Neural cell (in vitro differentiated cells): ENCODE measurements around the gene COG7. TPM values are rescaled to one million over a fixed set of nuclear protein-coding genes. Genes with fewer than 3 reads are reported as not detected.
"Not testable (repeated sequence)": the region's sequence is repeated elsewhere in the genome, so short reads cannot be mapped to it uniquely, and the experiment has no call there.

Experiments used
- H2AFZ ChIP-seq: fragments of 200-600, 300-800 bp; sonication (generic), shearing (Covaris generic); 2 replicates; pipeline ENCODE4 v1.6.0; 2014; ENCODE audit warnings: low read depth, mild to moderate bottlenecking, antibody characterized with exemption, low read length, moderate library complexity
- H3F3A ChIP-seq: fragments of 200-600 bp; shearing (Covaris generic); 2 replicates; pipeline ENCODE4 v1.6.1; 2016; ENCODE audit warnings: mild to moderate bottlenecking, moderate library complexity, mixed read lengths, antibody characterized with exemption, low read length; ENCODE audit not compliant: insufficient read depth, poor library complexity, severe bottlenecking
- H3K27ac ChIP-seq: fragments of 200-600, 300-800 bp; sonication (generic), shearing (Covaris generic); 2 replicates; pipeline ENCODE4 v1.5.1; 2014; ENCODE audit warnings: mild to moderate bottlenecking, low read length, moderate library complexity
- H3K27me3 ChIP-seq: fragments of 300-800, 200-600 bp; sonication (generic), shearing (Covaris generic); 2 replicates; pipeline ENCODE4 v1.6.0; 2014; ENCODE audit warnings: mild to moderate bottlenecking, low read depth, low read length, moderate library complexity; ENCODE audit not compliant: insufficient read depth
- H3K36me3 ChIP-seq: fragments of 300-800, 200-600 bp; sonication (generic), shearing (Covaris generic); 2 replicates; pipeline ENCODE4 v1.5.1; 2014; ENCODE audit warnings: mild to moderate bottlenecking, antibody characterized with exemption, low read length, moderate library complexity; ENCODE audit not compliant: insufficient read depth
- H3K4me2 ChIP-seq: fragments of 300-800, 200-600 bp; sonication (generic), shearing (Covaris generic); 2 replicates; pipeline ENCODE4 v1.6.0; 2014; ENCODE audit warnings: mild to moderate bottlenecking, low read length
- H3K4me3 ChIP-seq: fragments of 300-800, 200-600 bp; sonication (generic), shearing (Covaris generic); 2 replicates; pipeline ENCODE4 v1.5.1; 2014; ENCODE audit warnings: mild to moderate bottlenecking, low read length, moderate library complexity
- H3K79me2 ChIP-seq: fragments of 200-600 bp; shearing (Covaris generic); replicated peaks from 2 replicates; pipeline ENCODE4 v1.6.0; 2014; ENCODE audit warnings: mild to moderate bottlenecking, low read length, moderate library complexity; ENCODE audit not compliant: insufficient read depth
- H3K9ac ChIP-seq: fragments of 300-800, 200-600 bp; sonication (generic), shearing (Covaris generic); 2 replicates; pipeline ENCODE4 v1.6.1; 2016; ENCODE audit warnings: mild to moderate bottlenecking, low read length, mixed read lengths
- H3K9me2 ChIP-seq: fragments of 200-600 bp; shearing (Covaris generic); 2 replicates; pipeline ENCODE4 v1.6.1; 2016; ENCODE audit warnings: mild to moderate bottlenecking, low read length, mixed read lengths; ENCODE audit not compliant: insufficient read depth
- H3K9me3 ChIP-seq: fragments of 200-600, 300-800 bp; sonication (generic), shearing (Covaris generic); 2 replicates; pipeline ENCODE4 v1.6.1; 2016; ENCODE audit warnings: mild to moderate bottlenecking, mixed run types, low read length, moderate library complexity, mixed read lengths
- H4K20me1 ChIP-seq: fragments of 200-600 bp; shearing (Covaris generic); 2 replicates; pipeline ENCODE4 v1.6.1; 2016; ENCODE audit warnings: mild to moderate bottlenecking, mixed run types; ENCODE audit not compliant: insufficient read depth
- EP300 ChIP-seq: fragments of 450-650 bp; conservative IDR thresholded peaks from 2 replicates; pipeline ENCODE4 v1.6.1; 2014; ENCODE audit warnings: antibody characterized with exemption, mild to moderate bottlenecking, moderate library complexity; ENCODE audit not compliant: poor library complexity, severe bottlenecking
- MXI1 ChIP-seq: fragments of 450-650 bp; conservative IDR thresholded peaks from 2 replicates; pipeline ENCODE4 v1.6.1; 2014; ENCODE audit warnings: antibody characterized with exemption, mild to moderate bottlenecking; ENCODE audit not compliant: poor library complexity, severe bottlenecking
- POLR2AphosphoS5 ChIP-seq: IDR thresholded peaks from 2 replicates; pipeline ENCODE4 v1.6.1; 2012
- RAD21 ChIP-seq: fragments of 450-650 bp; conservative IDR thresholded peaks from 2 replicates; pipeline ENCODE4 v1.6.1; 2014; ENCODE audit warnings: antibody characterized with exemption, mild to moderate bottlenecking, moderate library complexity
- SMC3 ChIP-seq: fragments of 450-650 bp; conservative IDR thresholded peaks from 2 replicates; pipeline ENCODE4 v1.6.1; 2014; ENCODE audit warnings: antibody characterized with exemption, mild to moderate bottlenecking, moderate library complexity; ENCODE audit not compliant: poor library complexity
- TAF1 ChIP-seq: IDR thresholded peaks from 2 replicates; pipeline ENCODE4 v1.6.1; 2012; ENCODE audit warnings: low read depth
- polyA plus RNA-seq: library from polyadenylated mRNA; depleted of rRNA; stranded (reverse); fragments of >200 nt; gene quantifications from 2 replicates; pipeline ENCODE4 v1.2.3, GENCODE V29; 2014
- TF ChIP-seq, protein P1 (sequence below): IDR thresholded peaks from 2 replicates; pipeline ENCODE4 v1.6.1; 2012; ENCODE audit warnings: borderline replicate concordance

Gene COG7
- polyA plus RNA-seq, 1 donor from 2014 or later, result 16.2 TPM

DNA sequence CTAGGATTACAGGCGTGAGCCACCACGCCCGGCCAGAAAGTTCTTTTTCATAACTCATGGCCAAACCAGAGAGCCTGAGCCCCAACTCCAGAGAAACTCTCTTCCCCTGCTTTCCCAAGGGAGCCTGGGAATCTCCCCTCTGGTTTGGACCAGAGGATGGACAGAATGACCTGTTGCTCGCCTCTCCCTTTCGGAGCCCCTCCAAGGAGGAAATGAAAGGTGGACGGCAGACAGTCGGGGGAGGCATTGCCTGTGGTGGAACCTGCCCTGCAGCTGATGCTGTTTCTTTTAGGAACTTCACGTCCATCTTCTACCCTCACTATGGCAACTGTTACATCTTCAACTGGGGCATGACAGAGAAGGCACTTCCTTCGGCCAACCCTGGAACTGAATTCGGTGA, 85.4 kb downstream of the COG7 start:
- no peak overlapping the region for H3K9ac ChIP-seq
- no peak for TF ChIP-seq POLR2AphosphoS5
- no peak for TF ChIP-seq MXI1
- no peak for TF ChIP-seq EP300
- no peaks in the 10 kb centered on the region for H3F3A ChIP-seq
- H3K4me2 ChIP-seq, result no peak overlapping the region
- no peaks in the 10 kb centered on the region for H3K9me2 ChIP-seq
- no peaks in the 10 kb centered on the region for H3K9me3 ChIP-seq
- no peak overlapping the region for H3K4me3 ChIP-seq
- H3K27ac ChIP-seq, result no peak overlapping the region
- no peaks in the 10 kb centered on the region for H3K36me3 ChIP-seq
- no peaks in the 10 kb centered on the region for H3K79me2 ChIP-seq
- H2AFZ ChIP-seq, result no peak overlapping the region
- H3K27me3 ChIP-seq, result no peaks in the 10 kb centered on the region
- H4K20me1 ChIP-seq, result no peaks in the 10 kb centered on the region

DNA sequence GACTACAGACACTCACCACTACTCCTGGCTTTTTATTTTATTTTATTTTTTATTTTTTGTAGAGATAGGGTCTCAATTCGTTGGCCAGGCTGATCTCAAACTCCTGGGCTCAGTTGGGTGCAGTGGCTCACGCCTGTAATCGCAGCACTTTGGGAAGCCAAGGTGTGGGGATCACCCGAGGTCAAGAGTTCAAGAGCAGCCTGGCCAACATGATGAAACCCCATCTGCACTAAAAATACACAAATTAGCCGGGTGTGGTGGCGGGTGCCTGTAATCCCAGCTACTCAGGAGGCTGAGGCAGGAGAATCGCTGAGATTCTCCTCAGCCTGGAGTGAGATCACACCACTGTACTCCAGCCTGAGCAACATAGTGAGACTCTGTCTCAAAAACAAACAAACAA, 86.6 kb downstream of the COG7 start:
- not testable (repeated sequence) for H3K36me3 ChIP-seq, H2AFZ ChIP-seq, H3K27me3 ChIP-seq, H3K9me2 ChIP-seq, H3K9ac ChIP-seq, H3K27ac ChIP-seq, H3K9me3 ChIP-seq, H3F3A ChIP-seq, H3K4me3 ChIP-seq, H3K4me2 ChIP-seq, H4K20me1 ChIP-seq, H3K79me2 ChIP-seq

DNA sequence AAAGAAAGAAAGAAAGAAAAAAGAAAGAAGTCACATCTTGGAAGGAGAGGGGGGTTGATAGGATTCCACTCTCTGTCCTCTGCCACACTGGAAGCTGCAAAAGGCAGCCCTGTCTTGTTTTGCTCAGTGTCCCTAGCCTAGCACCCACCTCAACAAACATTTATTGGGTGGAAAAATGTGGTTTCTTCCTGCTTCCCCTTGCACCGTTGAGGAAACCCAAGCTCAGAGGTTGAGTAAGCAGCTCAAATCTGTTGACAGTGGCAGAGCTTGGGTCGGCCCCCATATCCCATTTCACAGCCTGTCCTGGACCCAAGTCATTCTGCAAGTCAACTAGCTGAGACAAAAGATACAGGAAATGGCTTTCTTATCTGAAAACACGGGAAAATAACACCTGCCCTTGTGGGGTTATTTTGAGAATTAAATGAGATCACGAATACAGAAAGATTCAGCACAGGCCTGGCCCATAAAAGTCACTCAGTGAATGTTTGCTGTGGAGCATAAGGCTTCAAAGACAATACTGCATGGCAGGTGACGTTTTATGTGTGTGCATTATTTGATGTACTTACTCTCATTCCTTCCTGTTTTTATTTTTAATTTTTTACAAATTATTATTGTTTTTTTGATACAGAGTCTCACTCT, 87.3 kb downstream of the COG7 start:
- no peak for TF ChIP-seq EP300
- TF ChIP-seq, protein P1, sequence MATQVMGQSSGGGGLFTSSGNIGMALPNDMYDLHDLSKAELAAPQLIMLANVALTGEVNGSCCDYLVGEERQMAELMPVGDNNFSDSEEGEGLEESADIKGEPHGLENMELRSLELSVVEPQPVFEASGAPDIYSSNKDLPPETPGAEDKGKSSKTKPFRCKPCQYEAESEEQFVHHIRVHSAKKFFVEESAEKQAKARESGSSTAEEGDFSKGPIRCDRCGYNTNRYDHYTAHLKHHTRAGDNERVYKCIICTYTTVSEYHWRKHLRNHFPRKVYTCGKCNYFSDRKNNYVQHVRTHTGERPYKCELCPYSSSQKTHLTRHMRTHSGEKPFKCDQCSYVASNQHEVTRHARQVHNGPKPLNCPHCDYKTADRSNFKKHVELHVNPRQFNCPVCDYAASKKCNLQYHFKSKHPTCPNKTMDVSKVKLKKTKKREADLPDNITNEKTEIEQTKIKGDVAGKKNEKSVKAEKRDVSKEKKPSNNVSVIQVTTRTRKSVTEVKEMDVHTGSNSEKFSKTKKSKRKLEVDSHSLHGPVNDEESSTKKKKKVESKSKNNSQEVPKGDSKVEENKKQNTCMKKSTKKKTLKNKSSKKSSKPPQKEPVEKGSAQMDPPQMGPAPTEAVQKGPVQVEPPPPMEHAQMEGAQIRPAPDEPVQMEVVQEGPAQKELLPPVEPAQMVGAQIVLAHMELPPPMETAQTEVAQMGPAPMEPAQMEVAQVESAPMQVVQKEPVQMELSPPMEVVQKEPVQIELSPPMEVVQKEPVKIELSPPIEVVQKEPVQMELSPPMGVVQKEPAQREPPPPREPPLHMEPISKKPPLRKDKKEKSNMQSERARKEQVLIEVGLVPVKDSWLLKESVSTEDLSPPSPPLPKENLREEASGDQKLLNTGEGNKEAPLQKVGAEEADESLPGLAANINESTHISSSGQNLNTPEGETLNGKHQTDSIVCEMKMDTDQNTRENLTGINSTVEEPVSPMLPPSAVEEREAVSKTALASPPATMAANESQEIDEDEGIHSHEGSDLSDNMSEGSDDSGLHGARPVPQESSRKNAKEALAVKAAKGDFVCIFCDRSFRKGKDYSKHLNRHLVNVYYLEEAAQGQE, result no peak
- no peak for TF ChIP-seq SMC3
- no peak for TF ChIP-seq TAF1
- TF ChIP-seq RAD21, result no peak
- Histone ChIP-seq H3K79me2 (no peaks in the 10 kb centered on the region), H3K9me2 (no peaks in the 10 kb centered on the region), H3K4me3 (no peak overlapping the region), H3F3A (no peaks in the 10 kb centered on the region), H3K9me3 (no peaks in the 10 kb centered on the region), H2AFZ (no peak overlapping the region), H3K27ac (no peak overlapping the region), H3K27me3 (no peaks in the 10 kb centered on the region), H4K20me1 (no peaks in the 10 kb centered on the region), H3K4me2 (no peak overlapping the region), H3K36me3 (no peaks in the 10 kb centered on the region), H3K9ac (no peak overlapping the region)
